ENCODE measurements around the gene HK1.

DNA sequence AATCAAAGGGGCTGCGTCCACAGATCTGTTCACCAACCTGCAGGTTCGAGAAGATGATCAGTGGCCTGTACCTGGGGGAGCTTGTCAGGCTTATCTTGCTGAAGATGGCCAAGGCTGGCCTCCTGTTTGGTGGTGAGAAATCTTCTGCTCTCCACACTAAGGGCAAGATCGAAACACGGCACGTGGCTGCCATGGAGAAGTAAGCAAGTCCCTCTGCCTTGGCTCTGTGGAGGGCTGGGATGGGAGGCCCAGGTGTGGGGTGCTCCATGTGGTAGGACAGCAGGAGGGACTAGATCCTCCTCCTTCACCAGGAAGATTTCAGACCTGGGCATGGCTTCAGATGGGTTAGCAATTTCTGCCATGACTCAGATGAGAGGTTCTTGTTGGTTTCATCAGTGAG lies 32.3 kb upstream of the HK1 start:
- TF ChIP-seq, protein P1, sequence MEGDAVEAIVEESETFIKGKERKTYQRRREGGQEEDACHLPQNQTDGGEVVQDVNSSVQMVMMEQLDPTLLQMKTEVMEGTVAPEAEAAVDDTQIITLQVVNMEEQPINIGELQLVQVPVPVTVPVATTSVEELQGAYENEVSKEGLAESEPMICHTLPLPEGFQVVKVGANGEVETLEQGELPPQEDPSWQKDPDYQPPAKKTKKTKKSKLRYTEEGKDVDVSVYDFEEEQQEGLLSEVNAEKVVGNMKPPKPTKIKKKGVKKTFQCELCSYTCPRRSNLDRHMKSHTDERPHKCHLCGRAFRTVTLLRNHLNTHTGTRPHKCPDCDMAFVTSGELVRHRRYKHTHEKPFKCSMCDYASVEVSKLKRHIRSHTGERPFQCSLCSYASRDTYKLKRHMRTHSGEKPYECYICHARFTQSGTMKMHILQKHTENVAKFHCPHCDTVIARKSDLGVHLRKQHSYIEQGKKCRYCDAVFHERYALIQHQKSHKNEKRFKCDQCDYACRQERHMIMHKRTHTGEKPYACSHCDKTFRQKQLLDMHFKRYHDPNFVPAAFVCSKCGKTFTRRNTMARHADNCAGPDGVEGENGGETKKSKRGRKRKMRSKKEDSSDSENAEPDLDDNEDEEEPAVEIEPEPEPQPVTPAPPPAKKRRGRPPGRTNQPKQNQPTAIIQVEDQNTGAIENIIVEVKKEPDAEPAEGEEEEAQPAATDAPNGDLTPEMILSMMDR (IDR thresholded peaks at IDR 0.05) = no peak
- no peak for TF ChIP-seq EZH2 (IDR thresholded peaks at IDR 0.05; ENCODE audit: borderline replicate concordance, insufficient read depth, low read depth, low read length, poor library complexity, severe bottlenecking)
